ENCODE data around the gene EHBP1.

Gene EHBP1

DNA sequence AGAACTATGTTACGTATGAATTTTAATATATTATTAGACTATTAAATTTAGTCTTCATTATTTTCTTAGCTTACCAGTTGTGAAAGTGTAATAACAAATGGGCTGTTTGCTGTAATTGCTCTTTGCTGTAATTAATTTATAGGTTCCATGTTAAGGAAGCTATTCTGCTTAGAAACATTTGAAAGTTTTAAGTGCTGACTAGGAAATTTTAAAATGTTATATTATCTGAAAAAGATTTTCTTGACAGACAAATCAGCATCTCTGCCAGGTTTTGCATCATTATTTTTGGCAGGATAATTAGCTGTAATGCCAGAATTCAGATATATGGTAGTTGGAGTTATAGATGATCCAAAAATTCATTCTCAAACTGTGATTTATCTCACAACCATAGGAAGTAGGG is 387.3 kb downstream of the EHBP1 start:
- DNase-seq, result no peak

DNA sequence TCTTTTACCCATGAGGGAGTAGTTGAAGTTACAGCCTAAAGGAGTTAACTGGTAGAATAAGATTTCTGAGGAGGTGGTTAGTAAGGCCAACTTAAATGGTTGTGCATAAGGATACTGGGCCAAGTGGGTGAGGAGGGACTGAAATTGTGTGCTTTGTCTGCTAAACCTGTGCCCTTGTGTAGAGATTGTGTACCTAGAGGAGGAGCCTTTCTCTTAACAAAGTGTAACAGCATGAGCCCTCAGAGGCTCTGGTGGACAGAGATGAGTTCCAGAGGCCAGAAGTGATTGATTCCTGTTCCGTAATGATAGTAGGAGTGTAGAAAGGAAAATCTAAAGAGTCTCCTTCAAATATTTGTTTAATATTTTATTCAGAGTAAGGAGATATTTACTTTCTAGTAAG is 388.0 kb downstream of the EHBP1 start:
- DNase-seq, result no peak
